GM23338 (cell line): ENCODE results near the gene CCNG2. TPM values are rescaled to one million over a fixed set of nuclear protein-coding genes. Genes with fewer than 3 reads are reported as not detected.

ENCODE experiments used
- ATAC-seq: fragments of 200-7000 bp; cut with Tn5 transposase; 3 replicates; pipeline ENCODE4 v1.9.1; 2020
- DNase-seq: peaks from one replicate; pipeline ENCODE4 v3.0.0-alpha.2; 2015; ENCODE audit warnings: low spot score
- H2AFZ ChIP-seq: fragments of 200-600 bp; sonication (generic); 2 replicates; pipeline ENCODE4 v1.8.0; 2016; ENCODE audit warnings: antibody characterized with exemption, mild to moderate bottlenecking, moderate library complexity
- H3F3A ChIP-seq: fragments of 200-600 bp; sonication (generic); replicated peaks from 2 replicates; pipeline ENCODE4 v1.8.0; 2017; ENCODE audit warnings: antibody characterized with exemption, mixed run types, low read depth
- H3K27ac ChIP-seq: fragments of 200-600 bp; sonication (generic); 2 replicates; pipeline ENCODE4 v1.6.1; 2016; ENCODE audit warnings: low read depth
- H3K27me3 ChIP-seq: fragments of 200-600 bp; sonication (generic); 2 replicates; pipeline ENCODE4 v1.8.0; 2016; ENCODE audit warnings: mild to moderate bottlenecking, mixed run types, moderate library complexity; ENCODE audit not compliant: insufficient read depth
- H3K36me3 ChIP-seq: fragments of 200-600 bp; sonication (generic); 2 replicates; pipeline ENCODE4 v1.8.0; 2016; ENCODE audit warnings: mild to moderate bottlenecking; ENCODE audit not compliant: insufficient read depth
- H3K4me1 ChIP-seq: fragments of 200-600 bp; sonication (generic); 2 replicates; pipeline ENCODE4 v1.8.0; 2016; ENCODE audit warnings: mild to moderate bottlenecking, moderate library complexity; ENCODE audit not compliant: insufficient read depth
- H3K4me2 ChIP-seq: fragments of 200-600 bp; sonication (generic); 2 replicates; pipeline ENCODE4 v1.7.1; 2017; ENCODE audit warnings: mixed run types
- H3K4me3 ChIP-seq: fragments of 200-600 bp; sonication (generic); 2 replicates; pipeline ENCODE4 v1.6.1; 2016; ENCODE audit warnings: mixed run types
- H3K79me2 ChIP-seq: fragments of 200-600 bp; sonication (generic); replicated peaks from 2 replicates; pipeline ENCODE4 v1.8.0; 2017; ENCODE audit warnings: mild to moderate bottlenecking; ENCODE audit not compliant: insufficient read depth
- H3K9me2 ChIP-seq: fragments of 200-600 bp; sonication (generic); 2 replicates; pipeline ENCODE4 v1.8.0; 2017; ENCODE audit not compliant: insufficient read depth
- H4K20me1 ChIP-seq: fragments of 200-600 bp; sonication (generic); replicated peaks from 2 replicates; pipeline ENCODE4 v1.8.0; 2017; ENCODE audit warnings: mild to moderate bottlenecking; ENCODE audit not compliant: insufficient read depth
- H3K27ac Mint-ChIP-seq: 2 replicates; pipeline ENCODE4 v1.8.0; 2020; ENCODE audit warnings: inconsistent platforms, mild to moderate bottlenecking, moderate library complexity, mixed read lengths
- H3K27me3 Mint-ChIP-seq: 3 replicates; pipeline ENCODE4 v1.8.0; 2022; ENCODE audit warnings: low read depth, mild to moderate bottlenecking, moderate library complexity, mixed read lengths, inconsistent platforms; ENCODE audit not compliant: insufficient read depth, poor library complexity
- H3K36me3 Mint-ChIP-seq: 3 replicates; pipeline ENCODE4 v1.8.0; 2021; ENCODE audit warnings: low read depth, mild to moderate bottlenecking, inconsistent platforms, moderate library complexity, mixed read lengths
- H3K4me1 Mint-ChIP-seq: 3 replicates; pipeline ENCODE4 v1.8.0; 2020; ENCODE audit warnings: mild to moderate bottlenecking, inconsistent platforms, mixed read lengths
- H3K4me3 Mint-ChIP-seq: 3 replicates; pipeline ENCODE4 v1.8.0; 2021; ENCODE audit warnings: moderate library complexity, mild to moderate bottlenecking, inconsistent platforms, mixed read lengths
- H3K9me3 Mint-ChIP-seq: 3 replicates; pipeline ENCODE4 v1.8.0; 2020; ENCODE audit warnings: moderate library complexity, mild to moderate bottlenecking, inconsistent platforms, mixed read lengths
- CREB1 ChIP-seq: fragments of 250-450 bp; sonication (Bioruptor Pico); IDR thresholded peaks from 2 replicates; pipeline ENCODE4 v1.5.0; 2020; ENCODE audit warnings: low read depth, mild to moderate bottlenecking, moderate library complexity
- CTCF ChIP-seq, 2 experiments: fragments of 200-600 bp in 1 of 2; sonication (generic) in 1 of 2; conservative IDR thresholded peaks; 2 replicates each; pipeline versions ENCODE4 v1.5.1 to v1.6.1; 2016 to 2017; ENCODE audit warnings: antibody characterized with exemption in 2 of 2, low read depth in 2 of 2, mild to moderate bottlenecking in 2 of 2, moderate library complexity in 1 of 2
- ETS1 ChIP-seq: IDR thresholded peaks from 2 replicates; pipeline ENCODE4 v1.6.1; 2016; ENCODE audit warnings: antibody characterized with exemption
- EZH2 ChIP-seq: fragments of 200-600 bp; sonication (generic); IDR thresholded peaks from one replicate; pipeline ENCODE4 v1.8.0; 2017; ENCODE audit warnings: antibody characterized with exemption, mild to moderate bottlenecking, low read depth; ENCODE audit not compliant: unreplicated experiment
- EZH2phosphoT487 ChIP-seq: fragments of 200-600 bp; sonication (generic); IDR thresholded peaks from one replicate; pipeline ENCODE4 v1.8.1; 2018; ENCODE audit warnings: antibody characterized with exemption; ENCODE audit not compliant: unreplicated experiment
- JUNB ChIP-seq: IDR thresholded peaks from one replicate; pipeline ENCODE4 v1.6.1; 2016; ENCODE audit warnings: antibody characterized with exemption; ENCODE audit not compliant: unreplicated experiment
- NANOG ChIP-seq: IDR thresholded peaks from 2 replicates; pipeline ENCODE4 v1.6.1; 2016; ENCODE audit warnings: antibody characterized with exemption, borderline replicate concordance
- POLR2AphosphoS5 ChIP-seq: IDR thresholded peaks from 2 replicates; pipeline ENCODE4 v1.6.1; 2016; ENCODE audit warnings: antibody characterized with exemption, low read depth
- REST ChIP-seq: IDR thresholded peaks from one replicate; pipeline ENCODE4 v1.6.1; 2018; ENCODE audit warnings: antibody characterized with exemption; ENCODE audit not compliant: unreplicated experiment
- STAT1 ChIP-seq: IDR thresholded peaks from one replicate; pipeline ENCODE4 v1.6.1; 2016; ENCODE audit warnings: antibody characterized with exemption; ENCODE audit not compliant: unreplicated experiment
- ZNF114 ChIP-seq: fragments of 250-450 bp; sonication (Bioruptor Pico); IDR thresholded peaks from 2 replicates; pipeline ENCODE4 v1.5.0; 2020; ENCODE audit warnings: mild to moderate bottlenecking, moderate library complexity
- ZNF331 ChIP-seq: fragments of 250-450 bp; sonication (Bioruptor Pico); IDR thresholded peaks from 2 replicates; pipeline ENCODE4 v1.5.0; 2020; ENCODE audit warnings: low read depth, mild to moderate bottlenecking, moderate library complexity
- ZNF462 ChIP-seq: fragments of 250-450 bp; sonication (Bioruptor Pico); IDR thresholded peaks from 2 replicates; pipeline ENCODE4 v1.5.0; 2020; ENCODE audit warnings: mild to moderate bottlenecking, moderate library complexity
- polyA plus RNA-seq: library from polyadenylated mRNA; unstranded; fragments of >200 nt; fragmentation: Nextera tagmentation; extraction: Ambion mirVana; gene quantifications from 2 replicates; pipeline ENCODE4 v1.2.1, GENCODE V29; 2016
- total RNA-seq: library from RNA; depleted of rRNA; stranded (reverse); fragments of >200 nt; shearing (Covaris generic); gene quantifications from 2 replicates; pipeline ENCODE4 v1.2.3, GENCODE V29; 2014

The CCNG2 gene
- total and polyA plus RNA-seq, 2 experiments from 2014 or later = 7.1 to 16.5 TPM

GRCh38 chr4:77149789-77150188 lies 7.2 kb upstream of the CCNG2 start:
- Mint-ChIP-seq H3K36me3 (no peaks in the 10 kb centered on the region), H3K4me1 (peaks cover 30% of the 10 kb centered on the region), H3K4me3 (no peak overlapping the region), H3K27ac (no peak overlapping the region), H3K9me3 (no peaks in the 10 kb centered on the region), H3K27me3 (no peaks in the 10 kb centered on the region)
- DNase-seq (no peak), ATAC-seq (no peak)
- no peak for TF ChIP-seq JUNB
- no peak for TF ChIP-seq STAT1
- no peak for TF ChIP-seq POLR2AphosphoS5
- no peak for TF ChIP-seq EZH2phosphoT487
- no peak for TF ChIP-seq ZNF331
- no peak for TF ChIP-seq CREB1
- TF ChIP-seq REST = no peak
- no peak for TF ChIP-seq ZNF114 (CRISPR knock-in tag)
- no peak for TF ChIP-seq ETS1
- TF ChIP-seq ZNF462 (CRISPR knock-in tag) = no peak
- no peak for TF ChIP-seq NANOG
- TF ChIP-seq CTCF (conservative IDR thresholded peaks at IDR 0.05; ENCODE audit: low read depth in 2 of 2) = no peak
- no peak for TF ChIP-seq EZH2
- Histone ChIP-seq H3K9me2 (no peaks in the 10 kb centered on the region), H3K79me2 (no peaks in the 10 kb centered on the region), H3K27me3 (no peaks in the 10 kb centered on the region), H3K4me2 (no peak overlapping the region), H3K27ac (no peak overlapping the region), H3K36me3 (no peaks in the 10 kb centered on the region), H2AFZ (no peak overlapping the region), H3K4me3 (no peak overlapping the region), H4K20me1 (no peaks in the 10 kb centered on the region), H3F3A (no peaks in the 10 kb centered on the region), H3K4me1 (peaks cover 14% of the 10 kb centered on the region)
